ENCODE measurements around the gene PSMC3IP. TPM values are rescaled to one million over a fixed set of nuclear protein-coding genes. Genes with fewer than 3 reads are reported as not detected.
A peak's percentile ranks its signal among the peaks of the same experiment; 100 is the strongest.

The PSMC3IP gene
- total RNA-seq, 1 experiment from 2014 or later, result 19.2 TPM

DNA sequence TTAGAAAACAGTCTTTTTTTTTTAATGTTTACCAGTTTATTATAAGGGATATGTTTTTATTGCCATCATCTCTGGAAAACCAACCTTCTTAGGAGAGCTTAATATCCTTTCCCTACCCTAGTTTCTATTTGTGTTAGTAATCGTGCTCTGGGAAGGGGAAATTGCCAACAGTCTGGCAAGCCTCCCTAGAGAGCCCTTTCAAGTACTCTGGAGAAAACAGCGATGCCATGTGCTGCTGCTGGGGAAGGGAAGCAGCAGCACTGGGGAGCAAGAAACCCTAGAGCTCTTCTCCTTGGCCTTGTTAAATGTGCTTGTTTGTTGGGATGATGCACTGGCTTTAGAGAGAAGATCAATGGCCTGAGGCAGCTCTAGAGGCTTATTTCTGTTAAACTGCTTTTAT, 21.4 kb upstream of the PSMC3IP start:
- Histone ChIP-seq H3K36me3 (ENCODE audit: control insufficient read depth, insufficient read depth, low read length) (no peaks in the 10 kb centered on the region; the same call in 1 of the 2 replicates), H3K4me1 (ENCODE audit: control insufficient read depth, insufficient read depth, low read length) (peaks cover 2% of the 10 kb centered on the region; the same call in 1 of the 2 replicates), H3K9me3 (ENCODE audit: control insufficient read depth, insufficient read depth, low read depth, low read length) (no peaks in the 10 kb centered on the region), H3K4me3 (ENCODE audit: low read depth in 2 of 2, low read length in 2 of 2) (no peak overlapping the region), H3K27me3 (ENCODE audit: control insufficient read depth, insufficient read depth, low read length) (no peaks in the 10 kb centered on the region), H3K27ac (ENCODE audit: low read length) (no peak overlapping the region)
- in situ Hi-C loops (cut with HindIII; ENCODE audit: low pct_unique_long_range_greater_than_20kb, low sequenced_read_pairs), result no loop called here
- ATAC-seq (no peak), DNase-seq (ENCODE audit: low read depth, low spot score) (no peak)
- TSS peak; percentile 43 for BruUV-seq (replicated peaks)
- ChIA-PET CTCF (no interaction called here), POLR2A (no interaction called here)
- TF ChIP-seq, protein P1, sequence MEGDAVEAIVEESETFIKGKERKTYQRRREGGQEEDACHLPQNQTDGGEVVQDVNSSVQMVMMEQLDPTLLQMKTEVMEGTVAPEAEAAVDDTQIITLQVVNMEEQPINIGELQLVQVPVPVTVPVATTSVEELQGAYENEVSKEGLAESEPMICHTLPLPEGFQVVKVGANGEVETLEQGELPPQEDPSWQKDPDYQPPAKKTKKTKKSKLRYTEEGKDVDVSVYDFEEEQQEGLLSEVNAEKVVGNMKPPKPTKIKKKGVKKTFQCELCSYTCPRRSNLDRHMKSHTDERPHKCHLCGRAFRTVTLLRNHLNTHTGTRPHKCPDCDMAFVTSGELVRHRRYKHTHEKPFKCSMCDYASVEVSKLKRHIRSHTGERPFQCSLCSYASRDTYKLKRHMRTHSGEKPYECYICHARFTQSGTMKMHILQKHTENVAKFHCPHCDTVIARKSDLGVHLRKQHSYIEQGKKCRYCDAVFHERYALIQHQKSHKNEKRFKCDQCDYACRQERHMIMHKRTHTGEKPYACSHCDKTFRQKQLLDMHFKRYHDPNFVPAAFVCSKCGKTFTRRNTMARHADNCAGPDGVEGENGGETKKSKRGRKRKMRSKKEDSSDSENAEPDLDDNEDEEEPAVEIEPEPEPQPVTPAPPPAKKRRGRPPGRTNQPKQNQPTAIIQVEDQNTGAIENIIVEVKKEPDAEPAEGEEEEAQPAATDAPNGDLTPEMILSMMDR (IDR thresholded peaks at IDR 0.05), result no peak
- TF ChIP-seq POLR2AphosphoS5 (IDR thresholded peaks at IDR 0.05; ENCODE audit: low read depth, low read length) (no peak), SIN3A (IDR thresholded peaks at IDR 0.05; ENCODE audit: borderline replicate concordance, insufficient read depth, low read depth, low read length) (no peak), TCF7L2 (IDR thresholded peaks at IDR 0.05; ENCODE audit: low read depth, low read length) (no peak)
- TF ChIP-seq, protein P2, sequence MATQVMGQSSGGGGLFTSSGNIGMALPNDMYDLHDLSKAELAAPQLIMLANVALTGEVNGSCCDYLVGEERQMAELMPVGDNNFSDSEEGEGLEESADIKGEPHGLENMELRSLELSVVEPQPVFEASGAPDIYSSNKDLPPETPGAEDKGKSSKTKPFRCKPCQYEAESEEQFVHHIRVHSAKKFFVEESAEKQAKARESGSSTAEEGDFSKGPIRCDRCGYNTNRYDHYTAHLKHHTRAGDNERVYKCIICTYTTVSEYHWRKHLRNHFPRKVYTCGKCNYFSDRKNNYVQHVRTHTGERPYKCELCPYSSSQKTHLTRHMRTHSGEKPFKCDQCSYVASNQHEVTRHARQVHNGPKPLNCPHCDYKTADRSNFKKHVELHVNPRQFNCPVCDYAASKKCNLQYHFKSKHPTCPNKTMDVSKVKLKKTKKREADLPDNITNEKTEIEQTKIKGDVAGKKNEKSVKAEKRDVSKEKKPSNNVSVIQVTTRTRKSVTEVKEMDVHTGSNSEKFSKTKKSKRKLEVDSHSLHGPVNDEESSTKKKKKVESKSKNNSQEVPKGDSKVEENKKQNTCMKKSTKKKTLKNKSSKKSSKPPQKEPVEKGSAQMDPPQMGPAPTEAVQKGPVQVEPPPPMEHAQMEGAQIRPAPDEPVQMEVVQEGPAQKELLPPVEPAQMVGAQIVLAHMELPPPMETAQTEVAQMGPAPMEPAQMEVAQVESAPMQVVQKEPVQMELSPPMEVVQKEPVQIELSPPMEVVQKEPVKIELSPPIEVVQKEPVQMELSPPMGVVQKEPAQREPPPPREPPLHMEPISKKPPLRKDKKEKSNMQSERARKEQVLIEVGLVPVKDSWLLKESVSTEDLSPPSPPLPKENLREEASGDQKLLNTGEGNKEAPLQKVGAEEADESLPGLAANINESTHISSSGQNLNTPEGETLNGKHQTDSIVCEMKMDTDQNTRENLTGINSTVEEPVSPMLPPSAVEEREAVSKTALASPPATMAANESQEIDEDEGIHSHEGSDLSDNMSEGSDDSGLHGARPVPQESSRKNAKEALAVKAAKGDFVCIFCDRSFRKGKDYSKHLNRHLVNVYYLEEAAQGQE (IDR thresholded peaks at IDR 0.05; ENCODE audit: insufficient read depth in 1 of 2, low read depth in 2 of 2, low read length in 1 of 2), result no peak
- intact Hi-C loops (cut with micrococcal nuclease; ENCODE audit: unreplicated experiment), result no loop called here

DNA sequence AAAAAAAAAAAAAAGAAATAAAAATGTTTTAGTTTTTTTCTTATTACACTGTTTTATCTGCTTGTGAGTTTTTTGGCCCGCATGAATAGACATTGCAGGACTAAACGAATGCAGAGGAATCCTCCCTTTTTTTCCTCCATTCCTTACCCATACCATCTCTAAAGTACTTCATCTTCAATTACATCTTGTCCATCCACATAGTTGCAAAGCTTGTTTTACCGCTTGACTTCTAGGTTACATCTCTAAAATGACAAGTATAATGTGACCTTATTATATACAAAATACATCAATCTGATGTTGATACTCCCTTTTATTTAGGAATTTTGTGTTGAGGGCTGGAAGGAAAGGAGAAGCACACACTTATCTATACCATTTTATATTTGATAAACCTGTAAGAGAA, 18.9 kb upstream of the PSMC3IP start:
- DNase-seq (ENCODE audit: low read depth, low spot score), result no peak
- in situ Hi-C loops (cut with HindIII; ENCODE audit: low pct_unique_long_range_greater_than_20kb, low sequenced_read_pairs) (no loop called here), intact Hi-C loops (cut with micrococcal nuclease; ENCODE audit: unreplicated experiment) (no loop called here)
- no peak overlapping the region for H3K27ac ChIP-seq (ENCODE audit: low read length)
- no peaks in the 10 kb centered on the region for H3K27me3 ChIP-seq (ENCODE audit: control insufficient read depth, insufficient read depth, low read length)
- POLR2A ChIA-PET, result no interaction called here
- H3K9me3 ChIP-seq (ENCODE audit: control insufficient read depth, insufficient read depth, low read depth, low read length), result no peaks in the 10 kb centered on the region
- CTCF ChIA-PET, result no interaction called here
- TF ChIP-seq POLR2AphosphoS5 (IDR thresholded peaks at IDR 0.05; ENCODE audit: low read depth, low read length) (no peak), TCF7L2 (IDR thresholded peaks at IDR 0.05; ENCODE audit: low read depth, low read length) (no peak), SIN3A (IDR thresholded peaks at IDR 0.05; ENCODE audit: borderline replicate concordance, insufficient read depth, low read depth, low read length) (no peak)
- TF ChIP-seq, protein P1 (IDR thresholded peaks at IDR 0.05), result no peak
- TF ChIP-seq, protein P2 (IDR thresholded peaks at IDR 0.05; ENCODE audit: insufficient read depth in 1 of 2, low read depth in 2 of 2, low read length in 1 of 2), result no peak
- no peak overlapping the region for H3K4me3 ChIP-seq (ENCODE audit: low read depth in 2 of 2, low read length in 2 of 2)
- no peaks in the 10 kb centered on the region for H3K4me1 ChIP-seq (ENCODE audit: control insufficient read depth, insufficient read depth, low read length)
- no peaks in the 10 kb centered on the region for H3K36me3 ChIP-seq (ENCODE audit: control insufficient read depth, insufficient read depth, low read length)
- ATAC-seq, result no peak
- no TSS peak for BruUV-seq (replicated peaks)
